RWPE2 (cell line): ENCODE data around the gene SESTD1.
"Not testable (repeated sequence)": the region's sequence is repeated elsewhere in the genome, so short reads cannot be mapped to it uniquely, and the experiment has no call there.

Experiments
- ATAC-seq: fragments of 200-7000 bp; cut with Tn5 transposase; 3 replicates; pipeline ENCODE4 v1.9.1; 2021; ENCODE audit warnings: low read depth
- DNase-seq: peaks from one replicate; pipeline ENCODE4 v3.0.0-alpha.2; 2020; ENCODE audit warnings: low spot score
- H3K27ac ChIP-seq: fragments of 450-650 bp; 2 replicates; pipeline ENCODE4 v1.5.1; 2017; ENCODE audit warnings: mild to moderate bottlenecking; ENCODE audit not compliant: poor library complexity, severe bottlenecking
- H3K27me3 ChIP-seq: fragments of 250-450 bp; sonication (Bioruptor Pico); 2 replicates; pipeline ENCODE4 v1.5.1; 2021; ENCODE audit warnings: mild to moderate bottlenecking, moderate library complexity; ENCODE audit not compliant: insufficient read depth, poor library complexity, severe bottlenecking
- H3K36me3 ChIP-seq: fragments of 250-450 bp; sonication (Bioruptor Pico); 2 replicates; pipeline ENCODE4 v1.5.1; 2020; ENCODE audit warnings: low read depth, mild to moderate bottlenecking, moderate library complexity
- H3K4me1 ChIP-seq: fragments of 250-450 bp; sonication (Bioruptor Pico); 2 replicates; pipeline ENCODE4 v1.5.1; 2021; ENCODE audit warnings: mild to moderate bottlenecking, moderate library complexity; ENCODE audit not compliant: insufficient read depth, poor library complexity, severe bottlenecking
- H3K4me3 ChIP-seq: fragments of 250-450 bp; sonication (Bioruptor Pico); 2 replicates; pipeline ENCODE4 v1.5.1; 2021; ENCODE audit warnings: mild to moderate bottlenecking, moderate library complexity; ENCODE audit not compliant: severe bottlenecking
- H3K9me3 ChIP-seq: fragments of 250-450 bp; sonication (Bioruptor Pico); 2 replicates; pipeline ENCODE4 v1.5.1; 2021; ENCODE audit warnings: mild to moderate bottlenecking, moderate library complexity; ENCODE audit not compliant: severe bottlenecking
- TF ChIP-seq, protein P1 (sequence below): fragments of 450-650 bp; IDR thresholded peaks from one replicate; pipeline ENCODE4 v1.5.1; 2017; ENCODE audit warnings: mild to moderate bottlenecking, moderate library complexity; ENCODE audit not compliant: poor library complexity, severe bottlenecking

SESTD1 gene

DNA sequence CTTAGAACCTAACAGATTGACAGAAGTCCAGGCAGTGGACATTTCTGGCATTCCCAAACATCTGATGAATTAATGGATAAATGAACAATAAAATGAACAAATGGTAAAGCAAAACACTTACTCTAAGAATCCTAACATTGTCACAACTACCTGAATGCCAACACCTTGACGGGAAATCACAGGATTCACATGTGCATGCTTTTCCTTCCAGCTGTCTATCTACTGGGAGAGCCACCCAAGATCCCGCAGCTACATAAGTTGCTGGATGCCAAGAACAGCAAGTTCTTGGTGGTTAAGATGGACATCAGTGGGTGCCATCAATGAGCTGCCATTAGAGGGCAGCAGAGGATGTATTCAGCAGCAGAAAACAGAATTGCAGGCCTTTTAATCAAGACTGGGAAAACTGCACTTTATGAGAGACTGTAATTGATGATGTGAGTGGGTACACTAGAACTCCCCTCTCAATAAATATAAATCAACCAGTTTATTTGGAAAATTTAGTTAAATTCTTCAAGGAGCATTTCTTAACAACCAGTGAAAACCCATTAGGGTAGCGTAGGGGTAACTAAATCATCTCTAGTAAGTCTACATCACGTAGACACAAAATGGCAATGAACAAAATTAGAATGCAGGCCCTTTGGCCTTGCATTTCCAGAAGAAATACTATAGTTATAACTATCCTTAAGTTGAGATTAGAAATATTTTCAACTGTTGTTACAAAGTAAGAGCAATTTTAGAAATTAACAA, 45.6 kb downstream of the SESTD1 start:
- Histone ChIP-seq H3K4me3 (no peak overlapping the region), H3K4me1 (no peaks in the 10 kb centered on the region), H3K27ac (no peak overlapping the region), H3K9me3 (no peaks in the 10 kb centered on the region), H3K27me3 (no peaks in the 10 kb centered on the region), H3K36me3 (no peaks in the 10 kb centered on the region)
- TF ChIP-seq, protein P1, sequence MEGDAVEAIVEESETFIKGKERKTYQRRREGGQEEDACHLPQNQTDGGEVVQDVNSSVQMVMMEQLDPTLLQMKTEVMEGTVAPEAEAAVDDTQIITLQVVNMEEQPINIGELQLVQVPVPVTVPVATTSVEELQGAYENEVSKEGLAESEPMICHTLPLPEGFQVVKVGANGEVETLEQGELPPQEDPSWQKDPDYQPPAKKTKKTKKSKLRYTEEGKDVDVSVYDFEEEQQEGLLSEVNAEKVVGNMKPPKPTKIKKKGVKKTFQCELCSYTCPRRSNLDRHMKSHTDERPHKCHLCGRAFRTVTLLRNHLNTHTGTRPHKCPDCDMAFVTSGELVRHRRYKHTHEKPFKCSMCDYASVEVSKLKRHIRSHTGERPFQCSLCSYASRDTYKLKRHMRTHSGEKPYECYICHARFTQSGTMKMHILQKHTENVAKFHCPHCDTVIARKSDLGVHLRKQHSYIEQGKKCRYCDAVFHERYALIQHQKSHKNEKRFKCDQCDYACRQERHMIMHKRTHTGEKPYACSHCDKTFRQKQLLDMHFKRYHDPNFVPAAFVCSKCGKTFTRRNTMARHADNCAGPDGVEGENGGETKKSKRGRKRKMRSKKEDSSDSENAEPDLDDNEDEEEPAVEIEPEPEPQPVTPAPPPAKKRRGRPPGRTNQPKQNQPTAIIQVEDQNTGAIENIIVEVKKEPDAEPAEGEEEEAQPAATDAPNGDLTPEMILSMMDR, result peak; percentile 95
- DNase-seq, result no peak
- ATAC-seq, result peak; percentile 72

DNA sequence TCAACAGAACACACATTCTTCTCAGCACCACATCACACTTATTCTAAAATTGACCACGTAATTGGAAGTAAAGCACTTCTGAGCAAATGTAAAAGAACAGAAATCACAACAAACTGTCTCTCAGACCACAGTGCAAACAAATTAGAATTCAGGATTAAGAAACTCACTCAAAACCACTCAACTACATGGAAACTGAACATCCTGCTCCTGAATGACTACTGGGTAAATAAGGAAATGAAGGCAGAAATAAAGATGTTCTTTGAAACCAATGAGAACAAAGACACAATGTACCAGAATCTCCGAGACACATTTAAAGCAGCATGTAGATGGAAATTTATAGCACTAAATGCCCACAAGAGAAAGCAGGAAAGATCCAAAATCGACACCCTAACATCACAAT, 50.0 kb downstream of the SESTD1 start:
- not testable (repeated sequence) for H3K27ac ChIP-seq, H3K9me3 ChIP-seq, H3K4me3 ChIP-seq, H3K27me3 ChIP-seq, ATAC-seq, H3K4me1 ChIP-seq, DNase-seq, H3K36me3 ChIP-seq

DNA sequence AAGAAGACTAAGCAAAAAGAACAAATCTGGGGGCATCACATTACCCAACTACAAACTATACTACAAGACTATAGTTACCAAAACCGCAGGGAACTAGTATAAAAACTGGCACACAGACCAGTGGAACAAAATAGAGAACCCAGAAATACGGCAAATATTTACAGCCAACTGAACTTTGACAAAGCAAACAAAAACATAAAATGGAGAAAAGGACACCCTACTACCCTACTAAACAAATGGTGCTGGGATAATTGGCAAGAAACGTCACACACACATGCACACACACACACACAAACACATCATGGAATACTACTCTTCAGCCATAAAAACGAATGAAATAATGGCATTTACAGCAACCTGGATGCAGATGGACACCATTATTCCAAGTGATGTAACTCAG, 53.3 kb downstream of the SESTD1 start:
- DNase-seq (no peak), ATAC-seq (no peak)
- H3K4me1 ChIP-seq, result no peaks in the 10 kb centered on the region
- no peaks in the 10 kb centered on the region for H3K36me3 ChIP-seq
- H3K27me3 ChIP-seq, result no peaks in the 10 kb centered on the region
- peaks cover 3% of the 10 kb centered on the region for H3K9me3 ChIP-seq
- no peak overlapping the region for H3K27ac ChIP-seq
- TF ChIP-seq, protein P1, result no peak
- H3K4me3 ChIP-seq, result no peak overlapping the region

DNA sequence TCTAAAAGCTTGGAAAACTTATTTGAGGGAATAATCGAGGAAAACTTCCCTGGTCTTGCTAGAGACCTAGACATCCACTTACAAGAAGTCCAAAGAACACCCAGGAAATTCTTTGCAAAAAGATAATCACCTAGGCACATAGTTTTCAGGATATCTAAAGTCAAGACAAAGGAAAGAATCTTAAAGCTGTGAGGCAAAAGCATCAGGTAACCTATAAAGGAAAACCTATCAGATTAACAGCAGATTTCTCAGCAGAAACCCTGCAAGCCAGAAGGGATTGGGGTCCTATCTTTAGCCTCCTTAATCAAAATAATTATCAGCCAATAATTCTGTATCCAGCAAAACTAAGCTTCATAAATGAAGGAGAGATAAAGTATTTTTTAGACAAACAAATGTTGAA, 56.4 kb downstream of the SESTD1 start:
- not testable (repeated sequence) for H3K27ac ChIP-seq, H3K36me3 ChIP-seq, H3K27me3 ChIP-seq, H3K4me1 ChIP-seq, H3K4me3 ChIP-seq, ATAC-seq, DNase-seq, H3K9me3 ChIP-seq

DNA sequence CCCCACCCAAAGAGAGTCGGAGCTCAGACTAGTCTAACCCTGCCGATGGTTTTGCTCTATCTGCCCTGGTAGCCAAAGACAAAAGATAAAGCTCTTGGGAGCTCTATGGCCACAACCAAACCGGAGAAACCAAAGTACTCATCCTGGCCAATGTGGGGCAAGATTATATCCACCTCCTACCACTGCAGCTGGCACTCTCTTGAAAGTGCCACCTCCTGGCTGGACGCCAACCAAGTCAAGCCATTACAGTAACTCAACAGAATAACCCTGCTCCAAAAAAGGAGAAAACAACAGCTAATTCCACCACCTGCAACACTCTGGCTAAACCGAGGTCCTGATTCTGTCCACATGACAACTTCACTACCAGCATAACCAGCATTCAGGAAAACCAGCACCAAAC, 57.6 kb downstream of the SESTD1 start:
- H3K4me1 ChIP-seq, result no peaks in the 10 kb centered on the region
- H3K4me3 ChIP-seq, result no peak overlapping the region
- DNase-seq (no peak), ATAC-seq (no peak)
- H3K36me3 ChIP-seq, result no peaks in the 10 kb centered on the region
- TF ChIP-seq, protein P1, result no peak
- H3K27me3 ChIP-seq, result no peaks in the 10 kb centered on the region
- peaks cover 9% of the 10 kb centered on the region for H3K9me3 ChIP-seq
- H3K27ac ChIP-seq, result no peak overlapping the region

DNA sequence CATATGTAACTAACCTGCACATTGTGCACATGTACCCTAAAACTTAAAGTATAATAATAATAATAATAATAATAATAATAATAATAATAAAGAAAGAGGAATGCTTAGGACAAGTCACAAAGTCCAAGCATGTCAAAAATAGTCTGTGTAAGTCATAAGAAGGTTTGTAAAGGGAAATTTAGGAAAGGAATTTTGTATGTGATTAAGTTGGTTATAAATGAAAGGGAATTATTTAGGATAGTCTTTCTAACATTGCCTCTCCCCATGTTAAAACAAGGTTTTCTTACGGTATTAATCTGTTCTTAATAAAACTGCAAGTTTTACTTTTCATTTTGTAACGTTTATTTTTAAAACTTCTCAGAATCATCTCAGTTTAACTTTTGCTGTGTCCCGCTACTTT, 62.8 kb downstream of the SESTD1 start:
- TF ChIP-seq, protein P1, result no peak
- H3K4me3 ChIP-seq, result no peak overlapping the region
- DNase-seq (no peak), ATAC-seq (no peak)
- H3K27ac ChIP-seq, result no peak overlapping the region
- H3K36me3 ChIP-seq, result no peaks in the 10 kb centered on the region
- H3K9me3 ChIP-seq, result peaks cover 11% of the 10 kb centered on the region
- no peaks in the 10 kb centered on the region for H3K27me3 ChIP-seq
- H3K4me1 ChIP-seq, result no peaks in the 10 kb centered on the region

DNA sequence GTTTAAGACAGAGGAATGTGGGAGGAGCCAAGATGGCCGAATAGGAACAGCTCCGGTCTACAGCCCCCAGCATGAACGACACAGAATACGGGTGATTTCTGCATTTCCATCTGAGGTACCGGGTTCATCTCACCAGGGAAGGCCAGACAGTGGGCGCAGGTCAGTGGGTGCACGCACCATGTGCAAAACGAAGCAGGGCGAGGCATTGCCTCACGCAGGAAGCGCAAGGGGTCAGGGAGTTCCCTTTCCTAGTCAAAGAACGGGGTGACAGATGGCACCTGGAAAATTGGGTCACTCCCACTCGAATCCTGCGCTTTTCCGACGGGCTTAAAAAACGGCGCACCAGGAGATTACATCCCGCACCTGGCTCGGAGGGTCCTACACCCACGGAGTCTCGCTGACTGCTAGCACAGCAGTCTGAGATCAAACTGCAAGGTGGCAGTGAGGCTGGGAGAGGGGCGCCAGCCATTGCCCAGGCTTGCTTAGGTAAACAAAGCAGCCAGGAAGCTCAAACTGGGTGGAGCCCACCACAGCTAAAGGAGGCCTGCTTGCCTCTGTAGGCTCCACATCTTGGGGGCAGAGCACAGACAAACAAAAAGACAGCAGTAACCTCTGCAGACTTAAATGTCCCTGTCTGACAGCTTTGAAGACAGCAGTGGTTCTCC, 68.6 kb downstream of the SESTD1 start:
- ATAC-seq, H3K4me3 ChIP-seq, H3K27ac ChIP-seq, H3K4me1 ChIP-seq, DNase-seq, H3K27me3 ChIP-seq, H3K9me3 ChIP-seq, H3K36me3 ChIP-seq: not testable (repeated sequence)
